ENCODE results near the gene PGAM1.
"Not testable (repeated sequence)": the region's sequence is repeated elsewhere in the genome, so short reads cannot be mapped to it uniquely, and the experiment has no call there.

The PGAM1 gene

DNA sequence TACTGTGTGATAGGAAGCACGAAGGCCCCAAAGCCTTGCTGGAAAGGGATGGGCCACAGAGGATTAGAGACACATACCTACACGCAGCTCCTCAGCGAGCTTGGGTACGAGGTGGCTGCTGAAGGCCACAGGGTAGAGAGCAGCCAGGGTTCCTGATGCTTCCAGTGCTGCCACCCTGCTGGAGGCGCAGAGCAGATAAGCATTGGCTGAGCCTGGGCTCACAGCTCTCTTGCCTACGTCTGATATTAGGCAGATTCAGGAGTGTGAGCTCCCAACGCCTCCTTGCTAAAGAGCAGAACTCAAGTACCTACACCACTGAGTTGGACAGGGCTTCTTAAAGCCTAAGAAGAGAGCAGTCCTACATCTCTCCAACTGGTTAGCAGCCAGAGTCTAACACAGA, 40.0 kb downstream of the PGAM1 start:
- TF ChIP-seq, protein P1, sequence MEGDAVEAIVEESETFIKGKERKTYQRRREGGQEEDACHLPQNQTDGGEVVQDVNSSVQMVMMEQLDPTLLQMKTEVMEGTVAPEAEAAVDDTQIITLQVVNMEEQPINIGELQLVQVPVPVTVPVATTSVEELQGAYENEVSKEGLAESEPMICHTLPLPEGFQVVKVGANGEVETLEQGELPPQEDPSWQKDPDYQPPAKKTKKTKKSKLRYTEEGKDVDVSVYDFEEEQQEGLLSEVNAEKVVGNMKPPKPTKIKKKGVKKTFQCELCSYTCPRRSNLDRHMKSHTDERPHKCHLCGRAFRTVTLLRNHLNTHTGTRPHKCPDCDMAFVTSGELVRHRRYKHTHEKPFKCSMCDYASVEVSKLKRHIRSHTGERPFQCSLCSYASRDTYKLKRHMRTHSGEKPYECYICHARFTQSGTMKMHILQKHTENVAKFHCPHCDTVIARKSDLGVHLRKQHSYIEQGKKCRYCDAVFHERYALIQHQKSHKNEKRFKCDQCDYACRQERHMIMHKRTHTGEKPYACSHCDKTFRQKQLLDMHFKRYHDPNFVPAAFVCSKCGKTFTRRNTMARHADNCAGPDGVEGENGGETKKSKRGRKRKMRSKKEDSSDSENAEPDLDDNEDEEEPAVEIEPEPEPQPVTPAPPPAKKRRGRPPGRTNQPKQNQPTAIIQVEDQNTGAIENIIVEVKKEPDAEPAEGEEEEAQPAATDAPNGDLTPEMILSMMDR (conservative IDR thresholded peaks at IDR 0.05; ENCODE audit: low read depth, low read length): no peak
- DNase-seq (ENCODE audit: low read depth): no peak
- no peak overlapping the region for H3K4me3 ChIP-seq (ENCODE audit: low read depth, low read length)

DNA sequence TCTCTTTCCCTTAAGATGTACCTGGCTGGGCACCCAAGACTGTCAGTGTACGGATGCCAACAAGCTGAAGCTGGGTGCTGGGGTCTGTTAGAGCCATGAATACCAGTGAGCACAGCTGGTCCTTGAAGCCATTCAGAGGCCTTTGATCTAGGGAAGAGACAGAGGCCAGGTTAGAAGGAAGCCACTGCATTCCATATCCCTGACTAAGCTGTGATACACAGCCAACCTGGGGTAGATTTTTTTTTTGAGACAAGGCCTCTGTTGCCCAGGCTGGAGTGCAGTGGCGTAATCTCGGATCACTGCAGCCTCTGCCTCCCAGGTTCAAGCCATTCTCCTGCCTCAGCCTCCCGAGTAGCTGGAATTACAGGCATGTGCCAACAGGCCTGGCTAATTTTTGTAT, 40.8 kb downstream of the PGAM1 start:
- peak; percentile 63 for DNase-seq (ENCODE audit: low read depth)
- H3K4me3 ChIP-seq (ENCODE audit: low read depth, low read length): no peak overlapping the region
- TF ChIP-seq, protein P1 (conservative IDR thresholded peaks at IDR 0.05; ENCODE audit: low read depth, low read length): no peak

GRCh38 chr10:97468162-97468561, 42.2 kb downstream of the PGAM1 start:
- TF ChIP-seq, protein P1 (conservative IDR thresholded peaks at IDR 0.05; ENCODE audit: low read depth, low read length): no peak
- no peak for DNase-seq (ENCODE audit: low read depth)
- H3K4me3 ChIP-seq (ENCODE audit: low read depth, low read length): no peak overlapping the region

DNA sequence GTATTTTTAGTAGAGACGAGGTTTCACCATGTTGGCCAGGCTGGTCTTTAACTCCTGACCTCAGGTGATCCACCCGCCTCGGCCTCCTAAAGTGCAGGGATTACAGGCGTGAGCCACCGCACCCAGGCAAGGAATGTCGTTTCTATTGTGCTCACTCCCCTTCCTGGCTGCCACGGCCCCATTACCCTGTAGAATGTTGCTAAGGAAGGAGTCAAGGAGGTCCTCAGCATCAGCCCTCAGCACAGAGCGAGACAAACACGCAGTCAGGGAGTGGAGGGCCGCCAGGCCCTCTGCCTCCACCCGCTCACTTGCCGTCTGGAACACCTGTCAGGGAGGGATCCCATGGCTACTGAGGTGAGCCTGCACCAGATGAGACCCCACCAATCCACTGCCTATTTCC, 42.8 kb downstream of the PGAM1 start:
- H3K4me3 ChIP-seq (ENCODE audit: low read depth, low read length); DNase-seq (ENCODE audit: low read depth): not testable (repeated sequence)

GRCh38 chr10:97474918-97475317, 48.9 kb downstream of the PGAM1 start:
- TF ChIP-seq, protein P1 (conservative IDR thresholded peaks at IDR 0.05; ENCODE audit: low read depth, low read length): no peak
- DNase-seq (ENCODE audit: low read depth): no peak
- no peak overlapping the region for H3K4me3 ChIP-seq (ENCODE audit: low read depth, low read length)

DNA sequence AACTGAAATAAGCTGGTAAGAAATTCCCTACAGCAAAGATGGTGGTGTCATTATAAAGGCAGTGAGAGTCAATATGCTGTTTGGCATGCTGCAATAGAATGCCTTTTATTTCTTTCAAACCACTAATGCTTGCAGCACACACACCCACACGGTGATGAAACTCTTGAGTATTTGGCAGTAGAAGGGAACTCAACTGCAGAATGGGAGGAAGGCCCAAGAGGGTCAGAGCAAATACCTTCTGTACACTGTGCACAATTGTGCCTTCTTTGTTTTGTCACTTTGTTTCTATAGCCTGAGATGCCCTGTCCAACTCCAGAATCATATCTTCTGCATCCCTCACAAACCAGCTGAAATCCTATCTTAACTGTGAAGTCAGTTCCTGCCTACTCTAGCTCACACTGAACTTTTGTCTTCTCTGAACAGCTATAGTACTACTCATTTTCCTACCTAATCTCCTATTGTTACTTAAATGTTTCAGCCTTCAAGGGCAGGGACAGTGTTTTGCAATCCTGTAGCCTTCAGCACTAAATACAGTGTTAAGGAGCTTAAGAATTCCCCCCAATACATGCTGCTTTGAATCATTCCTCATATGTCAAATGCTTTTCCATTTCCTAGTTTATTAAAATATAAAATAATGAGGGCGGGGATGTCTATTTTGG, 50.1 kb downstream of the PGAM1 start:
- peak; percentile 84 for DNase-seq (ENCODE audit: low read depth)
- TF ChIP-seq, protein P1 (conservative IDR thresholded peaks at IDR 0.05; ENCODE audit: low read depth, low read length): no peak
- H3K4me3 ChIP-seq (ENCODE audit: low read depth, low read length): no peak overlapping the region

DNA sequence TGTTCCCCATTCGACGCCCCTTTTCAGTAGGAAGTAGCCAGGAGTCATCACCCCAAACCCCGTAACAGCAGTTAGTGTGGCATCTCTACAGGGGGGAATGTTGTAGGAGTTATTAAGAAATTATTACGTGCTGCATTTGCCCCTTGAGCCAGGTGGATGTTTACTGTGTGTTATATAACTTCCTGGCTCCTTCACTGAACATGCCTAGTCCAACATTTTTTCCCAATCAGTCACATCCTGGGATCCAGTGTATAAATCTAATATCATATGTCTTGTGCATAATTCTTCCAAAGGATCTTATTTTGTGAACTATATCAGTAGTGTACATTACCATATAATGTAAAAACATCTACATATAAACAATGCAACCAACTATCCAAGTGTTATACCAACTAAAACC, 53.4 kb downstream of the PGAM1 start:
- not testable (repeated sequence) for DNase-seq (ENCODE audit: low read depth); H3K4me3 ChIP-seq (ENCODE audit: low read depth, low read length)

GRCh38 chr10:97479939-97480338, 53.9 kb downstream of the PGAM1 start:
- DNase-seq (ENCODE audit: low read depth): no peak
- no peak overlapping the region for H3K4me3 ChIP-seq (ENCODE audit: low read depth, low read length)
- TF ChIP-seq, protein P1 (conservative IDR thresholded peaks at IDR 0.05; ENCODE audit: low read depth, low read length): no peak

All from choroid plexus epithelial cell (primary cell).